NB4 (cell line): ENCODE data around the gene CFAP251.

Experiments used
- MYC ChIP-seq: IDR thresholded peaks from 2 replicates; pipeline ENCODE4 v1.6.1; 2011; ENCODE audit warnings: low read depth, low read length
- POLR2A ChIP-seq: IDR thresholded peaks from 2 replicates; pipeline ENCODE4 v1.6.1; 2011; ENCODE audit warnings: mild to moderate bottlenecking; ENCODE audit not compliant: insufficient read length; ENCODE audit errors: extremely low read depth
- TF ChIP-seq, protein P1 (sequence below): IDR thresholded peaks from one replicate; pipeline ENCODE4 v1.5.1; 2012; ENCODE audit warnings: low read depth, low read length
- TF ChIP-seq, protein P2 (sequence below): IDR thresholded peaks from 2 replicates; pipeline ENCODE4 v1.6.1; 2011; ENCODE audit warnings: low read depth, low read length

DNA sequence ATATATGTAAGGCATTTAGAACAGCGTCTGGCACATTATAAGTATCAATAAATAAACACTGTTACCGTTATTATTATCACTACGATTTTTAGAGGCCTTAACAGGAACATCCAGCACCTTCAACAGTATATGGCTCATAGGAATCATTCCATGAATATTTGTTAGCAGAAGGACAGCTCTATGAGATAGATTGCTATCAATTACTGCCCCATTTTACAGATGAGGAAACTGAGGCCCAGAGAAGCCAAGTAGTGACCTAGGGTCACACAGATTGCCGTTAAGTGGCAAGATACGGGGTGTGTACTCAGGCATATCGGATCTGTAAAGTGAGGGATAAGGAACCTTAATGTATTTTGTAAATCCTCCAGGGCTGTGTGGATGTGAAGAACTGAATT lies 30.3 kb upstream of the CFAP251 start:
- TF ChIP-seq, protein P1, sequence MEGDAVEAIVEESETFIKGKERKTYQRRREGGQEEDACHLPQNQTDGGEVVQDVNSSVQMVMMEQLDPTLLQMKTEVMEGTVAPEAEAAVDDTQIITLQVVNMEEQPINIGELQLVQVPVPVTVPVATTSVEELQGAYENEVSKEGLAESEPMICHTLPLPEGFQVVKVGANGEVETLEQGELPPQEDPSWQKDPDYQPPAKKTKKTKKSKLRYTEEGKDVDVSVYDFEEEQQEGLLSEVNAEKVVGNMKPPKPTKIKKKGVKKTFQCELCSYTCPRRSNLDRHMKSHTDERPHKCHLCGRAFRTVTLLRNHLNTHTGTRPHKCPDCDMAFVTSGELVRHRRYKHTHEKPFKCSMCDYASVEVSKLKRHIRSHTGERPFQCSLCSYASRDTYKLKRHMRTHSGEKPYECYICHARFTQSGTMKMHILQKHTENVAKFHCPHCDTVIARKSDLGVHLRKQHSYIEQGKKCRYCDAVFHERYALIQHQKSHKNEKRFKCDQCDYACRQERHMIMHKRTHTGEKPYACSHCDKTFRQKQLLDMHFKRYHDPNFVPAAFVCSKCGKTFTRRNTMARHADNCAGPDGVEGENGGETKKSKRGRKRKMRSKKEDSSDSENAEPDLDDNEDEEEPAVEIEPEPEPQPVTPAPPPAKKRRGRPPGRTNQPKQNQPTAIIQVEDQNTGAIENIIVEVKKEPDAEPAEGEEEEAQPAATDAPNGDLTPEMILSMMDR, result no peak
- TF ChIP-seq MYC, result no peak
- TF ChIP-seq, protein P2, sequence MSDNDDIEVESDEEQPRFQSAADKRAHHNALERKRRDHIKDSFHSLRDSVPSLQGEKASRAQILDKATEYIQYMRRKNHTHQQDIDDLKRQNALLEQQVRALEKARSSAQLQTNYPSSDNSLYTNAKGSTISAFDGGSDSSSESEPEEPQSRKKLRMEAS, result no peak
- no peak for TF ChIP-seq POLR2A
